HEK293 (cell line): ENCODE results near the gene LRP1.

Source experiments
- CTCF ChIA-PET: fragments of 350-600 bp; formaldehyde crosslinking; extraction: SDS; loops from one replicate; lab custom pipeline; 2021; ENCODE audit warnings: antibody characterized with exemption; lab: Yijun Ruan, JAX
- POLR2A ChIA-PET: fragments of 300-600 bp; formaldehyde crosslinking; extraction: SDS; loops from one replicate; lab custom pipeline; 2020; ENCODE audit warnings: antibody characterized with exemption, inconsistent platforms; lab: Yijun Ruan, JAX
- H3K27ac ChIP-seq: fragments of 200-500 bp; sonication (Bioruptor generic); 2 replicates; pipeline ENCODE4 v1.5.1; 2014; ENCODE audit warnings: low read depth, low read length, control low read depth, inconsistent platforms; ENCODE audit errors: extremely low read depth
- H3K36me3 ChIP-seq, 2 experiments: fragments of 200-500 bp in 1 of 2; sonication (Bioruptor generic) in 1 of 2; 1 replicate in 1 of 2; 2 replicates in 1 of 2; pipeline ENCODE4 v1.5.1; 2014 to 2017; ENCODE audit warnings: inconsistent platforms in 2 of 2, low read length in 2 of 2; ENCODE audit not compliant: control insufficient read depth in 2 of 2, insufficient read depth in 1 of 2
- H3K4me1 ChIP-seq: fragments of 200-500 bp; sonication (Bioruptor generic); 2 replicates; pipeline ENCODE4 v1.5.1; 2014; ENCODE audit warnings: mild to moderate bottlenecking, low read length, inconsistent platforms; ENCODE audit not compliant: control insufficient read depth, insufficient read depth
- H3K4me3 ChIP-seq: 2 replicates; pipeline ENCODE4 v1.5.1; 2011; ENCODE audit warnings: low read depth, mild to moderate bottlenecking, control low read depth, low read length, moderate library complexity
- H3K9me3 ChIP-seq: fragments of 200-500 bp; sonication (Bioruptor generic); 2 replicates; pipeline ENCODE4 v1.5.1; 2014; ENCODE audit warnings: low read depth, low read length, inconsistent platforms; ENCODE audit not compliant: control insufficient read depth, insufficient read depth
- KLF1 ChIP-seq: fragments of 450-650 bp; formaldehyde crosslinking; IDR thresholded peaks from 2 replicates; pipeline ENCODE4 v1.5.1; 2016; ENCODE audit warnings: missing biosample characterization, missing genetic modification characterization
- OSR2 ChIP-seq: fragments of 450-650 bp; formaldehyde crosslinking; IDR thresholded peaks from 2 replicates; pipeline ENCODE4 v1.5.1; 2016; ENCODE audit warnings: missing biosample characterization, missing genetic modification characterization
- PRDM4 ChIP-seq: fragments of 450-650 bp; formaldehyde crosslinking; IDR thresholded peaks from 2 replicates; pipeline ENCODE4 v1.5.1; 2017; ENCODE audit warnings: missing biosample characterization, missing genetic modification characterization
- SP2 ChIP-seq: fragments of 450-650 bp; formaldehyde crosslinking; IDR thresholded peaks from 2 replicates; pipeline ENCODE4 v1.5.1; 2016; ENCODE audit warnings: missing biosample characterization, missing genetic modification characterization
- YY2 ChIP-seq: fragments of 450-650 bp; formaldehyde crosslinking; IDR thresholded peaks from 2 replicates; pipeline ENCODE4 v1.5.1; 2016; ENCODE audit warnings: missing biosample characterization, missing genetic modification characterization
- ZFP37 ChIP-seq: fragments of 450-650 bp; formaldehyde crosslinking; IDR thresholded peaks from 2 replicates; pipeline ENCODE4 v1.5.1; 2016; ENCODE audit warnings: missing biosample characterization, missing genetic modification characterization
- ZFP69B ChIP-seq: fragments of 450-650 bp; formaldehyde crosslinking; IDR thresholded peaks from 2 replicates; pipeline ENCODE4 v1.5.1; 2016; ENCODE audit warnings: missing biosample characterization, missing genetic modification characterization
- ZNF133 ChIP-seq: fragments of 450-650 bp; formaldehyde crosslinking; IDR thresholded peaks from 2 replicates; pipeline ENCODE4 v1.5.1; 2016; ENCODE audit warnings: missing biosample characterization, missing genetic modification characterization
- ZNF169 ChIP-seq: fragments of 450-650 bp; formaldehyde crosslinking; IDR thresholded peaks from 2 replicates; pipeline ENCODE4 v1.5.1; 2016; ENCODE audit warnings: missing biosample characterization, missing genetic modification characterization
- ZNF26 ChIP-seq: fragments of 450-650 bp; formaldehyde crosslinking; IDR thresholded peaks from 2 replicates; pipeline ENCODE4 v1.5.1; 2016; ENCODE audit warnings: missing biosample characterization, missing genetic modification characterization
- ZNF555 ChIP-seq: fragments of 450-650 bp; formaldehyde crosslinking; conservative IDR thresholded peaks from 2 replicates; pipeline ENCODE4 v1.5.1; 2017; ENCODE audit warnings: missing biosample characterization, mild to moderate bottlenecking, missing genetic modification characterization, inconsistent platforms
- ZNF561 ChIP-seq: fragments of 450-650 bp; IDR thresholded peaks from 2 replicates; pipeline ENCODE4 v1.5.1; 2018; ENCODE audit warnings: missing biosample characterization, missing genetic modification characterization, borderline replicate concordance
- ZNF621 ChIP-seq: fragments of 450-650 bp; formaldehyde crosslinking; IDR thresholded peaks from 2 replicates; pipeline ENCODE4 v1.5.1; 2017; ENCODE audit warnings: missing biosample characterization, missing genetic modification characterization
- ZNF629 ChIP-seq: fragments of 450-650 bp; formaldehyde crosslinking; IDR thresholded peaks from 2 replicates; pipeline ENCODE4 v1.5.1; 2017; ENCODE audit warnings: missing biosample characterization, missing genetic modification characterization
- ZNF704 ChIP-seq: fragments of 450-650 bp; formaldehyde crosslinking; IDR thresholded peaks from 2 replicates; pipeline ENCODE4 v1.5.1; 2016; ENCODE audit warnings: missing biosample characterization, missing genetic modification characterization
- ZNF707 ChIP-seq: fragments of 450-650 bp; formaldehyde crosslinking; IDR thresholded peaks from 2 replicates; pipeline ENCODE4 v1.5.1; 2016; ENCODE audit warnings: missing biosample characterization, missing genetic modification characterization
- ZNF785 ChIP-seq: fragments of 450-650 bp; formaldehyde crosslinking; IDR thresholded peaks from 2 replicates; pipeline ENCODE4 v1.5.1; 2016; ENCODE audit warnings: missing biosample characterization, missing genetic modification characterization
- ZNF830 ChIP-seq: fragments of 450-650 bp; IDR thresholded peaks from 2 replicates; pipeline ENCODE4 v1.5.0; 2018; ENCODE audit warnings: missing biosample characterization, missing genetic modification characterization, low read depth, mild to moderate bottlenecking, moderate library complexity
- ZNF837 ChIP-seq: fragments of 450-650 bp; formaldehyde crosslinking; IDR thresholded peaks from 2 replicates; pipeline ENCODE4 v1.5.1; 2016; ENCODE audit warnings: missing biosample characterization, missing genetic modification characterization

LRP1 gene

DNA sequence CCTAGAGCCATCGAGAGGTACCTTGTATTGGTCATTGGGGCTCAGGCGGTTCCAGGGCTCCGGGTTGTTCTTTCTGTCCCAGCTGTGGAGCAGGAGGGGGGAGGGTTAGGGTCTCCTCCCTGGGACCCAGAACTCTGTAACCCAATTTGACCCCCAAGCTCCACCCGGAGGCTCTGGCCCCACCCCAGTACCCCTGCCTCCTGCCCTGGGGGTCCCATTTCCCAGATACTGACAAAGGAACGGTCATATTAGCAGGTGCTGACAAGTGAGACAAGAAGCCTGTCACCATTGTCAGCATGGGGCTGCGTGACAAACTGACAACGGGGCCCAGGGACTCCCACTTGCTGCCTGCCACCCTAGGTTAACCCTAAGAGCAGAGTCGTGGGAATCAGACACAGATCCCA, 107.4 kb downstream of the LRP1 start:
- Histone ChIP-seq H3K36me3 (peaks cover 0 to 53% of the 10 kb centered on the region in 2 experiments; a peak in 1 of 3 replicates), H3K9me3 (no peaks in the 10 kb centered on the region), H3K27ac (peak overlapping the region; percentile 66; the same call in 1 of the 2 replicates), H3K4me1 (peaks cover 23% of the 10 kb centered on the region), H3K4me3 (no peak overlapping the region)
- POLR2A ChIA-PET = interaction anchor here (0.8 to 1.0 kb wide), 2 partner anchors 8 to 9 kb away, joined by 3 read pairs; no protein-coding TSS in a partner anchor
- CTCF ChIA-PET = interaction anchor here (8.8 to 23.3 kb wide), 2 partner anchors 8 to 20 kb away, joined by 192 to 628 read pairs; partner anchors contain the start of genes NXPH4 and SHMT2
- no peak for TF ChIP-seq ZNF830 (tag by site-specific recombination)
- TF ChIP-seq ZFP69B (tag by site-specific recombination) = no peak
- no peak for TF ChIP-seq ZNF555 (tag by site-specific recombination)
- no peak for TF ChIP-seq ZNF629
- no peak for TF ChIP-seq YY2 (tag by site-specific recombination)
- TF ChIP-seq ZNF704 (tag by site-specific recombination) = no peak
- no peak for TF ChIP-seq ZNF169 (tag by site-specific recombination)
- no peak for TF ChIP-seq KLF1 (tag by site-specific recombination)
- TF ChIP-seq ZNF785 = no peak
- TF ChIP-seq OSR2 (tag by site-specific recombination) = no peak
- TF ChIP-seq ZNF133 (tag by site-specific recombination) = no peak
- TF ChIP-seq ZNF707 (tag by site-specific recombination) = no peak
- no peak for TF ChIP-seq PRDM4
- no peak for TF ChIP-seq ZNF621 (tag by site-specific recombination)
- no peak for TF ChIP-seq ZNF561 (tag by site-specific recombination)
- TF ChIP-seq ZNF26 (tag by site-specific recombination) = no peak
- TF ChIP-seq ZNF837 (tag by site-specific recombination) = no peak
- no peak for TF ChIP-seq ZFP37 (tag by site-specific recombination)

DNA sequence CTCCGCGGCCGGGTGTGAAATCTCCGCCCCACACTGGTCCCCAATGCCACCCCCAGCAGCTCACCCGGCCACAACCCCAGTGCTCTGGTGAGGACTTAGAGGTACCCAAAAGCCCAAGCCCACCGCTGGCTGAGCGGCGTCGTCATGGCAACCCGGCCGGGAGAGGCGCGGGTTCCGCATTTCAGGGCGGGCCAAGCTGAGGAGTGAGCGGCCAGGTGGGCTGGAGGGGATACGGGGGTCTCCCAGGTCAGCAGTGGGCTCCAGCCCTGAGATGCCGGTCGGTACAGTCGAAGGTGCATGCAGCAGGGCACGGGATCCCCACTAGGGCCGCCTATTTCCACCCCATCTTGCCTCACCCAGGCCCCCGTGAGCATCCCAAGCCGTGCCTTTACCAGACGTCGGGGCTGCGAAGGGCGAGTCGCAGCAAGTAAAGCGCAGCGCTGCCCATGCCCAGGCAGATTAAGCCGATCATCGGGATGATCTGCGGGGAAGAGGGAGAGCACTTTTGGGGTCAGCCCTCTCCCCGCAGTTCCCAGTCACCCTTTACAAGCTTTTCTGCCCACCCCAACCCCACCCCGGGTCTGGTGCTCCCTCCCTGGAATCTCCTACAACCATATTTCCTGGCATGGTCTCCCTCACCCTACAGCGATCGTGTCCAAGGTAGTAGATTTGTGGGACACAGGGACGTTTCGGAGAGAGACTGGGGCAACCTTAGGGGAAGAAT, 108.1 kb downstream of the LRP1 start:
- TF ChIP-seq YY2 (tag by site-specific recombination) (no peak), SP2 (0 out of 2 replicates have a peak, but pooled peaks have one; percentile 27)
- Histone ChIP-seq H3K27ac (no peak overlapping the region), H3K36me3 (peaks cover 0 to 47% of the 10 kb centered on the region in 2 experiments; a peak in 1 of 3 replicates), H3K4me1 (peaks cover 21% of the 10 kb centered on the region), H3K9me3 (no peaks in the 10 kb centered on the region), H3K4me3 (no peak overlapping the region)
- POLR2A ChIA-PET = interaction anchor here (1.0 to 3.0 kb wide), 3 partner anchors 9 to 23 kb away, joined by 3 to 17 read pairs (median 7); no protein-coding TSS in a partner anchor
- CTCF ChIA-PET = interaction anchor here (0.6 to 23.3 kb wide), 4 partner anchors 9 to 219 kb away, joined by 3 to 628 read pairs (median 98); partner anchors contain the start of genes NXPH4 and SHMT2
